Measurements from ENCODE around the gene SLC24A1. TPM values are rescaled to one million over a fixed set of nuclear protein-coding genes. Genes with fewer than 3 reads are reported as not detected.

SLC24A1 gene
- total RNA-seq, 4 donors from 2014 or later, result 3.6 to 5.0 (median 4.3) TPM

- H3K27ac ChIP-seq (replicated peaks in 1 of 4), result no peak overlapping the region
- WGBS, result 100% methylated on average over 1 of the region's 1 CpG
- H3K9me3 ChIP-seq, result no peaks in the 10 kb centered on the region
- no peak overlapping the region for H3K4me3 ChIP-seq
- no peaks in the 10 kb centered on the region for H3K4me1 ChIP-seq
- intact Hi-C loops (cut with DNase I), result no loop called here
- TF ChIP-seq POLR2AphosphoS5 (IDR thresholded peaks at IDR 0.05) (no peak), POLR2A (IDR thresholded peaks at IDR 0.05; ENCODE audit: low read depth) (no peak), EP300 (IDR thresholded peaks at IDR 0.05) (no peak)
- TF ChIP-seq, protein P1, sequence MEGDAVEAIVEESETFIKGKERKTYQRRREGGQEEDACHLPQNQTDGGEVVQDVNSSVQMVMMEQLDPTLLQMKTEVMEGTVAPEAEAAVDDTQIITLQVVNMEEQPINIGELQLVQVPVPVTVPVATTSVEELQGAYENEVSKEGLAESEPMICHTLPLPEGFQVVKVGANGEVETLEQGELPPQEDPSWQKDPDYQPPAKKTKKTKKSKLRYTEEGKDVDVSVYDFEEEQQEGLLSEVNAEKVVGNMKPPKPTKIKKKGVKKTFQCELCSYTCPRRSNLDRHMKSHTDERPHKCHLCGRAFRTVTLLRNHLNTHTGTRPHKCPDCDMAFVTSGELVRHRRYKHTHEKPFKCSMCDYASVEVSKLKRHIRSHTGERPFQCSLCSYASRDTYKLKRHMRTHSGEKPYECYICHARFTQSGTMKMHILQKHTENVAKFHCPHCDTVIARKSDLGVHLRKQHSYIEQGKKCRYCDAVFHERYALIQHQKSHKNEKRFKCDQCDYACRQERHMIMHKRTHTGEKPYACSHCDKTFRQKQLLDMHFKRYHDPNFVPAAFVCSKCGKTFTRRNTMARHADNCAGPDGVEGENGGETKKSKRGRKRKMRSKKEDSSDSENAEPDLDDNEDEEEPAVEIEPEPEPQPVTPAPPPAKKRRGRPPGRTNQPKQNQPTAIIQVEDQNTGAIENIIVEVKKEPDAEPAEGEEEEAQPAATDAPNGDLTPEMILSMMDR (IDR thresholded peaks at IDR 0.05), result no peak
- no peaks in the 10 kb centered on the region for H3K27me3 ChIP-seq
- no peak for DNase-seq (ENCODE audit: extremely low spot score)
- H3K36me3 ChIP-seq, result peaks cover 23 to 39% (median 33%) of the 10 kb centered on the region in 4 donors
Measured at GRCh38 chr15:65688462-65688861, 66.7 kb downstream of the SLC24A1 start.

- intact Hi-C loops (cut with DNase I), result no loop called here
- WGBS, result 88% methylated on average over 1 of the region's 1 CpG
Measured at GRCh38 chr15:65690173-65690572, 68.4 kb downstream of the SLC24A1 start.

DNA sequence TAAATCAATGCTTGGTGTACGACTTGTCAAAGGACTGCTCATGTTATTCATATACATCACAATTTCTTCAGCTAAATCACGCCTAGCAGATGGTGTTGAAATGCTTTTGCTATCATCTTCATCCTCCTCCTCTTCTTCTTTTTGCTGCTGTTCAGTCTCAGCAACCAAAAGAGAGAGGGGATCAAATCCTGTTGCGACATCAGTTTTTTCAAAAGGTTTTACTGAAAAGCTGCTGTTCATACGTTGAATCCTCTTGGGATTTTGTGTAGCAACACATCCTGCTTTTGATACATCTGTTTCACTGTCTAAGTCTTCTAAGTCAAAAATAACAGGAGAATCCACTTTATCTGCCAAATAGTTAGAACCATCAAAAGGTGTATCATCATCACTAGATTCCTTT is 69.0 kb downstream of the SLC24A1 start:
- H3K4me3 ChIP-seq, result no peak overlapping the region
- WGBS, result 92% methylated on average over 4 of the region's 4 CpGs
- H3K36me3 ChIP-seq, result peaks cover 27 to 59% (median 42%) of the 10 kb centered on the region in 4 donors
- H3K27me3 ChIP-seq, result no peaks in the 10 kb centered on the region
- no peak for DNase-seq (ENCODE audit: extremely low spot score)
- H3K27ac ChIP-seq (replicated peaks in 1 of 4), result no peak overlapping the region
- intact Hi-C loops (cut with DNase I), result no loop called here
- no peaks in the 10 kb centered on the region for H3K4me1 ChIP-seq
- TF ChIP-seq, protein P1 (IDR thresholded peaks at IDR 0.05), result no peak
- TF ChIP-seq EP300 (IDR thresholded peaks at IDR 0.05) (no peak), POLR2AphosphoS5 (IDR thresholded peaks at IDR 0.05) (no peak), POLR2A (IDR thresholded peaks at IDR 0.05; ENCODE audit: low read depth) (no peak)
- H3K9me3 ChIP-seq, result no peaks in the 10 kb centered on the region

More at GRCh38 chr15:65690173-65690572, 68.4 kb downstream of the SLC24A1 start:
- Histone ChIP-seq H3K4me3 (no peak overlapping the region), H3K27me3 (no peaks in the 10 kb centered on the region), H3K9me3 (no peaks in the 10 kb centered on the region), H3K27ac (replicated peaks in 1 of 4) (no peak overlapping the region), H3K4me1 (no peaks in the 10 kb centered on the region), H3K36me3 (peaks cover 23 to 53% (median 39%) of the 10 kb centered on the region in 4 donors)
- TF ChIP-seq, protein P1 (IDR thresholded peaks at IDR 0.05), result no peak
- no peak for DNase-seq (ENCODE audit: extremely low spot score)

DNA sequence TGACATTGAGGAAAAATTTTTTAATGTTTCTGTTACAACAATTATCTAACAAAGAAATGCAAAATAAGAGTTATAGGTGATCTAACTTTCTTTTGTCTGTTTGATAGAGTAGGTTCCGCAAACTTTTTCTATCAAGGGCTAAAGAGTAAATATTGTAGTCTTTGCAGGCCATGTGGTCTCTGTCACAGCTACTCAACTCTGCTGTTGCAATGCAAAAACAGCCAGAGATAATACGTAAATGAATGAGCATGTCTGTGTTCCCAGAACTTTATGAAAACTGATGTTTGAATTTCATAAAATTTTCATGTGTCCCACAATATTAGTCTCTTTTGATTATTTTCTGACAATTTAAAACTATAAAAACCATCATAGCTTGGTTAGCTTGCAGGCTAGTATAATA is 73.3 kb downstream of the SLC24A1 start:
- Histone ChIP-seq H3K36me3 (peaks cover 29 to 55% (median 40%) of the 10 kb centered on the region in 4 donors), H3K27me3 (no peaks in the 10 kb centered on the region), H3K9me3 (no peaks in the 10 kb centered on the region), H3K4me3 (no peak overlapping the region), H3K4me1 (no peaks in the 10 kb centered on the region), H3K27ac (replicated peaks in 1 of 4) (no peak overlapping the region)
- DNase-seq (ENCODE audit: extremely low spot score), result no peak
- TF ChIP-seq POLR2AphosphoS5 (IDR thresholded peaks at IDR 0.05) (no peak), POLR2A (IDR thresholded peaks at IDR 0.05; ENCODE audit: low read depth) (no peak), EP300 (IDR thresholded peaks at IDR 0.05) (no peak)
- TF ChIP-seq, protein P1 (IDR thresholded peaks at IDR 0.05), result no peak
- intact Hi-C loops (cut with DNase I), result no loop called here
- 69% methylated on average over 2 of the region's 2 CpGs for WGBS

Small RNA genes within 50 kb of the gene (small RNA-seq; reads per million reads assigned to genes)
- 0 reads per million in 3 donors for gene SNORD13E

Other genes starting within 250 kb of the SLC24A1 start
- gene IGDCC3, start 243.9 kb upstream of the SLC24A1 start, total RNA-seq, result under 1 TPM in 1 of 4 donors, not detected in 3; 0.17 TPM
- 1 to 10 TPM in 3 of 4 donors, under 1 TPM in 1; 0.52 to 2.8 (median 2.2) TPM for gene IGDCC4, start 199.0 kb upstream of the SLC24A1 start, total RNA-seq
- 10 to 100 TPM; 33.6 to 48.6 (median 40.0) TPM for gene DPP8, start 104.2 kb upstream of the SLC24A1 start, total RNA-seq
- 10 to 100 TPM; 19.1 to 29.6 (median 24.8) TPM for gene HACD3, start 91.5 kb upstream of the SLC24A1 start, total RNA-seq
- 10 to 100 TPM; 18.9 to 24.2 (median 21.3) TPM for gene INTS14, start 10.8 kb upstream of the SLC24A1 start, total RNA-seq
- gene DENND4A, start 170.4 kb downstream of the SLC24A1 start, total RNA-seq, result 10 to 100 TPM; 17.7 to 34.3 (median 25.4) TPM
- gene RAB11A, start 247.6 kb downstream of the SLC24A1 start, total RNA-seq, result 100 to 1,000 TPM in 3 of 4 donors, 10 to 100 TPM in 1; 51.9 to 134 (median 122) TPM